OCI-LY7 (cell line): ENCODE results near the gene GAK.

ENCODE experiments used
- CTCF ChIP-seq: fragments of 200-600 bp; sonication (generic); conservative IDR thresholded peaks from 2 replicates; pipeline ENCODE4 v1.5.1; 2014; ENCODE audit warnings: mild to moderate bottlenecking, antibody characterized with exemption, low read length, moderate library complexity, mixed read lengths
- EZH2phosphoT487 ChIP-seq: fragments of 200-600 bp; sonication (generic); IDR thresholded peaks from 2 replicates; pipeline ENCODE4 v1.6.1; 2018; ENCODE audit warnings: low read depth, borderline replicate concordance, mild to moderate bottlenecking, mixed run types, antibody characterized with exemption, low read length, moderate library complexity, mixed read lengths

GRCh38 chr4:946517-947471, 14.7 kb upstream of the GAK start:
- TF ChIP-seq CTCF (no peak), EZH2phosphoT487 (no peak)
